GM23248 (cell line): Measurements from ENCODE around the gene MITF.

Experiments used
- EZH2 ChIP-seq: fragments of 200-600 bp; sonication (generic); IDR thresholded peaks from 2 replicates; pipeline ENCODE4 v1.6.1; 2018; ENCODE audit warnings: antibody characterized with exemption, mild to moderate bottlenecking; ENCODE audit not compliant: insufficient read depth, poor library complexity, severe bottlenecking
- EZH2phosphoT487 ChIP-seq: fragments of 200-600 bp; sonication (generic); IDR thresholded peaks from 2 replicates; pipeline ENCODE4 v1.6.1; 2018; ENCODE audit warnings: antibody characterized with exemption, moderate library complexity, mild to moderate bottlenecking, low read depth; ENCODE audit not compliant: insufficient read depth

DNA sequence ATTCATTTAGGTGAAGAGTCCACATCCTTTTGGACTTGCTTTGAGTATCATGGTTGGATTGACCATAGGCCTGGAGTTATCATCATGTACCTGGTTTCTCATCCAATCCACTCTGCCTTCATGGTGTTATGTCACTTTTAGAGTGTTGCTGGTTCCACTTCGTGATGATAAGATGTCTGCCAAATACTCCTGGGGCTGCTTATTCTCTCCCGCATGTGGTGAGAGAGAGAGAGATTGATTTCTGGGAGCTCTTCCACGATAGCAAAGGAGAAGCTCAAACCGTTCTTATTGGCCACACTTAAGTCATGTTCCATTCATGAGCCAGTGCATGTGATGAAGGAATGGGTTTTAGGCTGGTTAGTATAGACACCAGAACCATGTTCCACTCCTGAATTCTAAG is 47.6 kb downstream of the MITF start:
- TF ChIP-seq EZH2 (no peak), EZH2phosphoT487 (no peak)
